ENCODE data around the gene RRAS2. TPM values are rescaled to one million over a fixed set of nuclear protein-coding genes. Genes with fewer than 3 reads are reported as not detected.

RRAS2 gene
- polyA plus RNA-seq, 3 donors = 0.19 to 0.31 TPM; not detected in 1

GRCh38 chr11:14381968-14382367, 23.0 kb upstream of the RRAS2 start:
- no CpG with 5 or more reads among the region's 4 CpGs for WGBS (ENCODE audit: insufficient coverage)
- no peak overlapping the region for H3K27ac Mint-ChIP-seq
- H3K9ac ChIP-seq (ENCODE audit: insufficient read depth, low read length, poor library complexity, severe bottlenecking) = no peak overlapping the region

DNA sequence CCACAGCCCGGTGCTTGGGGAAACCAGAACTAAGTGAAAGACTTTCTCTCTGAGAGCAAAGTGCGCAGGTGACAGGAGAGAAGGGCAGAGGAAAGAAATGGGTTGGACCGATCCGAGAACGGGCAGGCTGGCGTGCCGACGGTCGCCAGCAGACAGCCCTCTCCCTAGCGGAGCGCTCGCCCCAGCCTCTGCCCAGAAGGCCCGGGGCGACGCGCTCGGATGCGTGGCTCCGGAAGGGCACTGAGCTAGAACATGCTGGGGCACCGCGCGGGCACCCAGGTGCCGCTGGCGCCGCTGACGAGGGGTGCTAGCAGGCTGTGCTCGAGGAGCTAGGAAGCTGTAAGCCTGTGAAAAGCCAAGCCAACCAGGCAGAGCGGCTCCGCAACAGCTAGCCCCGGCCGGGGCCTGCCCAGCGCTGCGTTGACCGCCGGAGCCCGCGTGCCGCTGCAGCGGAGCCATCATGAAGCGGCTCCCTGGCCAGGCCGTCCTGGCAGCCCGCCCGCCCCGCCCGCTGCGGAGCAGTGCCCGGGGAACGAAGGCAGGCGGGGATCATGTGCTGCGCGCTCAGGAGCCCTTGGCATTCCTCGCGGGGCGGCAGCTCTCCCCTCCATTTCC, 22.1 kb upstream of the RRAS2 start:
- Histone ChIP-seq H3K4me2 (replicated peaks; ENCODE audit: extremely low read depth, low read length, poor library complexity, severe bottlenecking) (peak overlapping the region; percentile 49), H3K79me2 (ENCODE audit: insufficient read depth, low read length) (no peaks in the 10 kb centered on the region)
- WGBS (ENCODE audit: insufficient coverage) = under 1% methylated on average over 48 of the region's 54 CpGs

More at GRCh38 chr11:14381968-14382367, 23.0 kb upstream of the RRAS2 start:
- intact Hi-C loops (cut with micrococcal nuclease) = no loop called here
- no peaks in the 10 kb centered on the region for H3K79me2 ChIP-seq (ENCODE audit: insufficient read depth, low read length)
- no peak for TF ChIP-seq CTCF (IDR thresholded peaks at IDR 0.05)
- H3K4me1 ChIP-seq (ENCODE audit: control insufficient read depth in 1 of 2, insufficient read depth in 2 of 2, low read length in 2 of 2) = peaks cover 3 to 7% of the 10 kb centered on the region in 2 donors
- H3K27ac ChIP-seq (ENCODE audit: low read depth in 1 of 2, low read length in 2 of 2) = no peak overlapping the region
- peaks cover 41 to 53% of the 10 kb centered on the region in 2 donors for H3K27me3 ChIP-seq (ENCODE audit: control insufficient read depth in 2 of 2, insufficient read depth in 2 of 2, low read length in 2 of 2)
- H3K4me3 ChIP-seq (replicated peaks in 1 of 3; ENCODE audit: low read depth in 2 of 3, low read length in 3 of 3) = no peak overlapping the region
- no peaks in the 10 kb centered on the region for H3K9me3 ChIP-seq (replicated peaks in 1 of 2; ENCODE audit: control insufficient read depth in 1 of 2, insufficient read depth in 1 of 2, low read length in 2 of 2)
- H3K36me3 Mint-ChIP-seq = no peaks in the 10 kb centered on the region
- peak overlapping the region in 1 of 2 donors; percentile 63 for H3K4me3 Mint-ChIP-seq
- no peak overlapping the region for H3K4me2 ChIP-seq (replicated peaks; ENCODE audit: extremely low read depth, low read length, poor library complexity, severe bottlenecking)
- H2AFZ ChIP-seq (ENCODE audit: insufficient read depth, low read depth, low read length, poor library complexity, severe bottlenecking) = no peak overlapping the region
- peaks cover 0 to 17% (median 3%) of the 10 kb centered on the region in 7 donors for H3K9me3 Mint-ChIP-seq
- peaks cover 5% of the 10 kb centered on the region for H3K4me1 Mint-ChIP-seq
- H3K36me3 ChIP-seq (replicated peaks in 1 of 2; ENCODE audit: control insufficient read depth in 1 of 2, insufficient read depth in 2 of 2, low read length in 2 of 2) = no peaks in the 10 kb centered on the region
- H3K27me3 Mint-ChIP-seq (ENCODE audit: low read depth in 3 of 3) = peaks cover 51 to 58% (median 53%) of the 10 kb centered on the region in 3 donors
- no peaks in the 10 kb centered on the region for H4K20me1 ChIP-seq (ENCODE audit: insufficient read depth, low read length)
- DNase-seq = no peak

More for the DNA sequence above, 22.1 kb upstream of the RRAS2 start:
- no peak for TF ChIP-seq CTCF (IDR thresholded peaks at IDR 0.05)
- no peak overlapping the region for H3K27ac ChIP-seq (ENCODE audit: low read depth in 1 of 2, low read length in 2 of 2)
- H3K4me3 Mint-ChIP-seq = peak overlapping the region; percentile 31 to 63
- intact Hi-C loops (cut with micrococcal nuclease) = no loop called here
- H3K9ac ChIP-seq (ENCODE audit: insufficient read depth, low read length, poor library complexity, severe bottlenecking) = no peak overlapping the region
- peak overlapping the region; percentile 56 for H2AFZ ChIP-seq (ENCODE audit: insufficient read depth, low read depth, low read length, poor library complexity, severe bottlenecking)
- DNase-seq = no peak
- no peaks in the 10 kb centered on the region for H4K20me1 ChIP-seq (ENCODE audit: insufficient read depth, low read length)
- peaks cover 3 to 7% of the 10 kb centered on the region in 2 donors for H3K4me1 ChIP-seq (ENCODE audit: control insufficient read depth in 1 of 2, insufficient read depth in 2 of 2, low read length in 2 of 2)
- no peaks in the 10 kb centered on the region for H3K9me3 ChIP-seq (replicated peaks in 1 of 2; ENCODE audit: control insufficient read depth in 1 of 2, insufficient read depth in 1 of 2, low read length in 2 of 2)
- H3K36me3 ChIP-seq (replicated peaks in 1 of 2; ENCODE audit: control insufficient read depth in 1 of 2, insufficient read depth in 2 of 2, low read length in 2 of 2) = no peaks in the 10 kb centered on the region
- H3K36me3 Mint-ChIP-seq = no peaks in the 10 kb centered on the region
- peaks cover 53 to 60% (median 54%) of the 10 kb centered on the region in 3 donors for H3K27me3 Mint-ChIP-seq (ENCODE audit: low read depth in 3 of 3)
- peaks cover 0 to 17% (median 3%) of the 10 kb centered on the region in 7 donors for H3K9me3 Mint-ChIP-seq
- no peak overlapping the region for H3K27ac Mint-ChIP-seq
- H3K4me3 ChIP-seq (replicated peaks in 1 of 3; ENCODE audit: low read depth in 2 of 3, low read length in 3 of 3) = peak overlapping the region in 1 of 3 experiments; percentile 43
- peaks cover 5% of the 10 kb centered on the region for H3K4me1 Mint-ChIP-seq
- H3K27me3 ChIP-seq (ENCODE audit: control insufficient read depth in 2 of 2, insufficient read depth in 2 of 2, low read length in 2 of 2) = peaks cover 41 to 57% of the 10 kb centered on the region in 2 donors

Data from CD14-positive monocyte (primary cell).